Ramos (cell line): ENCODE measurements around the gene NR0B1.

Source experiments
- in situ Hi-C: fragments of 300-500 bp; cut with MboI; formaldehyde crosslinking; loops from one replicate; pipeline ENCODE4 v1.14.3; 2022; ENCODE audit warnings: low sequenced_read_pairs; ENCODE audit not compliant: unreplicated experiment

The NR0B1 gene

GRCh38 chrX:30309139-30309571 is at the start of gene NR0B1:
TSS of gene NR0B1 (minus strand) at chrX:30309390. CDS start at chrX:30309363, 27 bp downstream.
- in situ Hi-C loops, result no loop called here

DNA sequence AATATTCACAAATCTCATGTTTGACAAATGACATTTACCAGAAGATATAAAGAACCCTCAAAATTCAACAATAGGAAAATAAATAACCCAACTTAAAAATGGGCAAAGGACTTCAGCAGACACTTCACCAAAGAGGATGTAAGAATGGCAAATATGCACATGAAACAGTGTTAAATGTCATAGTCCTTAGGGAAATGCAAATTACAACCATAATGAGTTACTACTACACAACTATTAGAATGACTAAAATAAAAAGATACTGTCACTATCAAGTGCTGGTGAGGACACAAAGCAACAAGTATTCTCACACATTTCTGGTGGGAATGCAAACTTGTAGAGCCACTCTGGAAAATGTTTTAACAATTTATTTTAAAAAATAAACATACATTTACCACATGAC is 40.8 kb upstream of the NR0B1 start:
- in situ Hi-C loops, result no loop called here

DNA sequence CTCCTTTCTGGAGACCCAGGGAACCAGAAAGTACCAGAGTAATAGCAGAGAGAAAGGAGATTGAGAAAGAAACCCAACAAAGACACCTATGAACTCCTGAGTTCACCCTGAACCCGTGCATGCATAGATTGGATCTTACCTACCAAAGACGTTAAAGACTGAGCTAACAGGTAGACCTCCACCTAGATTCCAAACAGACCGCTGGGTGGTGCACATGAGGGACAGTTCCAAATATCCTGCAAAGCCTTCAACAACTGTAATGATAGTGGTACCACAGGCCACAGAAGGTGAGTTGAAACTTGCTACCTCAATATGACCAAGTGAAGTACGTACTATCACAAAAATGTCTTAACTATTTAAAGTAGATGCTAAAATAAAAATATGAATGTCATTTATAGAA is 34.0 kb upstream of the NR0B1 start:
- in situ Hi-C loops, result no loop called here

DNA sequence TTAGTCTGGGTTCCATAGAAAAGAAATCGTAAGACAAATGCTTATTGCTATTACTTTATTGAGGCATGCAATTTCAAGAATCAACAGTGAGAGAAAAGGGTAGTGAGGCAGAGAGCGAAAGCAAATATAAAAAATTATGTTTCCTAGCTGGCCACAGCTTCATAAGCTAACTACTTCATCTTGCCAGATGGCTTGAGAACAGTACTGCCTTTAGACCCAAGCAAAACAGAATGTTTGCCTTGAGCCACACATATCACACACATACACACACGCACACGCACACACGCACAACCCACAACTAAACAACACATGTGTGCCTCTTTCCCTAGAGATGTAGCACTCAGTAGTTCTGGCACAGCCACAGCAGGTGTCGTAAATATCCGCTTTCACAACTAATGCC is 31.6 kb upstream of the NR0B1 start:
- in situ Hi-C loops, result no loop called here

GRCh38 chrX:30327762-30328161 is 18.6 kb upstream of the NR0B1 start:
- in situ Hi-C loops, result no loop called here

DNA sequence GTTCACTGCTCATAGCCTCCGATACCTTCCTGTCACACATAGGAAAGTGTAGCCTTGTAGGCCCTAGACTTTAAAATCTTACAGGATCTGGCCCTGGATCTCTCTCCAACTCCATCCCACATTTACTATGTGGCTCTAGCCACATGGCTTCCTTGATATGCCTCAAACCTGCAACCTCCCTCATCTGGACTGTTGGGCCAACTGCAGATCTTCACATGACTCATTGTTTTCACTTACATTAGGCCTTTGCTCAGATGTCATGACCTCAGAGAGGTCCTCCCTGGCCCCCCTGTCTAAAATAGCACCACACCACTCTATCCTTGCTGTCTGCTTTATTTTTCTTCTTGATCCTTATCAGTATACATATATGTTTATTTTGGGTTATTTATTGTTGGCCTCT is 8.1 kb upstream of the NR0B1 start:
- in situ Hi-C loops, result no loop called here

GRCh38 chrX:30313322-30313721 is 4.1 kb upstream of the NR0B1 start:
- in situ Hi-C loops, result no loop called here

GRCh38 chrX:30312858-30313257 is 3.7 kb upstream of the NR0B1 start:
- in situ Hi-C loops, result no loop called here

DNA sequence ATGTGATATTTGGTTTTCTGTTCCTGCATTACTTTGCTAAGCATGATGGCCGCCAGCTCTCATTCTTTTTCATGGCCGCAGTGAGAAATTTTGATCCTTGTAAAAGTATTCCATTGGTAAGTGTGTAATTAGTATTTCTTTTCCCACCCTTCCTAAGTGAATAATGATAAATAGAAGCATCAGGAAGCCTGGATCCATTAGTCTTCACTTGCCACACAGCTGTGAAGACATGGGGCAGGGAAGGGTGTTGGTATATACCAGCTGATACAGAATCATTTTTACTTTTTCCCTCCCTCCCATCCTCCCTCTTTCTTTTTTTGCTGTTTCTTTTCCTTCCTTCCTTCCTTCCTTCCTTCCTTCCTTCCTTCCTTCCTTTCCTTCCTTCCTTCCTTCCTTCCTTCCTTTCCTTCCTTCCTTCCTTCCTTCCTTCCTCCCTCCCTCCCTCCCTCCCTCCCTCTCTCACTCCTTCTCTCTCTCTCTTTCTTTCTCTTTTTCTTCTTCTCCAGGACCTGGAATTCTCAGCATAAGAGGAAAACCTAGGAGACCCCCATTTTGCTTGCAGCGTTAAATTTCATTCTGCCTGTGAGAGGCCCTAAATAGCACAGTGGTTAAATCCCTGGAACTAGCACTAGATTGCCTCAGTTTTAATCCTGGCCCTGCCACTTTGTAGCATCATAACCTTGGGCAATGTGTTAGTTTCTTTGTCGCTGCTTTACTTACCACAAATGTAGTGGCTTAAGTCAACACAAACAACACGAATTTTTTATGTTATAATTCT is 1.4 kb upstream of the NR0B1 start:
- in situ Hi-C loops, result no loop called here

DNA sequence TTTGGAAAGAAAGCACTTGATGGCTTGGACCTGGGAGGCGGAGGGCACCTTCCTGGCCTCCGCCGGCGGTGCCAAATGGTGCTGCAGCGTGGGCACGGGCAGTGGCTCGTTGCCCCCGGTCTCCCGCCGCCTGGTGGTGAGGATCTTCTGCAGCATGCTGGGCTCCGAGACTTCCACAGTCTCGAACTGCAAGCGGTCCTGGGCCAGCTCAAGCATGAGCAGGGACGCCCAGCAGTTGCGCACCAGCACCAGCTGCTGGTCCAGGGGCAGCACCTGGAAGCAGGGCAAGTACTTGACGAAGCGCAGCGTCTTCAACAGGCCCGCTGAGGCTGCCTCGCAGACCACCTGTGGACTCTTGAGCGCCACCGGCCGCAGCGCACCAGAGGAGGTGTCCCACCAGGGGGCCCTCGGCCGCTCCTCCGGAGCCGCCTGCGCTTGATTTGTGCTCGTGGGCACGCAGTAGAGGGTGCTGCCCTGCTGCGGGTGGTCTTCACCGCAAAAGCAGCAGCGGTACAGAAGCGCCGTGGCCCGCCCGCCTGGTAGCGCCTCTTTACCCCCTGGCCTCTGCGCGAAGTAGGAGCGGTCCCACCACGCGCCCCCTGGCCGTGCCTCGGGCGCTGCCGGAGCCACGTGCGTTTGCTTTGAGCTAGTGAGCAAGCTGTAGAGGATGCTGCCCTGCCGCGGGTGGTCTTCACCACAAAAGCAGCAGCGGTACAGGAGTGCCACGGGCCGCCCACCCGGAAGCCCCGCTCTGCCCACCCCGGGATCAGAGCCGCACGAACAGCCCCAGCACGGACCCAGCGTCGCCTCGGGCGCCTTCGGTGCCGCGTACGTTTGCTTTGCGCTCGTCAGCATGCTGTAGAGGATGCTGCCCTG is 689 bp downstream of the NR0B1 start:
- in situ Hi-C loops, result no loop called here

- in situ Hi-C loops, result no loop called here
Observed at GRCh38 chrX:30307466-30307865, 1.7 kb downstream of the NR0B1 start.

GRCh38 chrX:30304866-30305265 is 4.3 kb downstream of the NR0B1 start:
- in situ Hi-C loops, result no loop called here

DNA sequence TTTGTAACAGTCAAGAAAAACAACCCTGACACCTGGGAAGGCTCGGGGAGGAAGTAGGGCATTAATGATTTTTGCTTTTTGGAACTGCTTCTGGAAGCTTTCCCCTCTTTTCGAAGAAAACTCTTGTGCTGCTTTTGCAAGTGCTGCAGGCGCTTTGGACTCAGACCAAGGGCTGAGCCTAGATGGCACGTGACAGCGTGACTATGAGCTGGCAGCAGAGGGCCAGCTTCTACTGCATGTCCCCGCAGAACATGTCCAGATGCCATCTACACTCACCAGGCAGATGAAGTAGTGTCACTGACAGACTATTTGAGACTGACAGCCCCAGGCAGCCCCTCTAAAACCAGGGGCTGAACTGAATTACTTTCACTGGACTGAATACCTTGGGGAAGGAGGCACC is 6.2 kb downstream of the NR0B1 start:
- in situ Hi-C loops, result no loop called here

DNA sequence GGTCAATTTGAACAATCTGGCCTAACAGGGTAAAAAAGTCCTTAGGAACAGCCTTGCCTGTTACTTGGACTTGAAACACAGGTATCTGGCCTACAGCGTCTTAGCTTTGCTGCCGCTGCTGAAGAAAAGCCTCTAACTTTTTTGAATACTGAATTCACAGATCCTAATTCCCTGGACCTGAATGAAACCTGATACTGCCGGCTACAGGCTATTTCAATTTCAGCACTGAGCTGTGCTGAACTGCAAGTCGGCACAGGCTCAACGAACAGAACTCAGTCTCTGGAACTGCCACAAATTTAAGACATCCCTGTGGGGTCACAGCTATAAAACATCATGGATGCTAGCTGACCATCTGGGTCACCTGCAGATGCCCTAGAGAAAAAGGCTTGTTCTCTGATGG is 7.2 kb downstream of the NR0B1 start:
- in situ Hi-C loops, result no loop called here

GRCh38 chrX:30301208-30301607 is 8.0 kb downstream of the NR0B1 start:
- in situ Hi-C loops, result no loop called here

DNA sequence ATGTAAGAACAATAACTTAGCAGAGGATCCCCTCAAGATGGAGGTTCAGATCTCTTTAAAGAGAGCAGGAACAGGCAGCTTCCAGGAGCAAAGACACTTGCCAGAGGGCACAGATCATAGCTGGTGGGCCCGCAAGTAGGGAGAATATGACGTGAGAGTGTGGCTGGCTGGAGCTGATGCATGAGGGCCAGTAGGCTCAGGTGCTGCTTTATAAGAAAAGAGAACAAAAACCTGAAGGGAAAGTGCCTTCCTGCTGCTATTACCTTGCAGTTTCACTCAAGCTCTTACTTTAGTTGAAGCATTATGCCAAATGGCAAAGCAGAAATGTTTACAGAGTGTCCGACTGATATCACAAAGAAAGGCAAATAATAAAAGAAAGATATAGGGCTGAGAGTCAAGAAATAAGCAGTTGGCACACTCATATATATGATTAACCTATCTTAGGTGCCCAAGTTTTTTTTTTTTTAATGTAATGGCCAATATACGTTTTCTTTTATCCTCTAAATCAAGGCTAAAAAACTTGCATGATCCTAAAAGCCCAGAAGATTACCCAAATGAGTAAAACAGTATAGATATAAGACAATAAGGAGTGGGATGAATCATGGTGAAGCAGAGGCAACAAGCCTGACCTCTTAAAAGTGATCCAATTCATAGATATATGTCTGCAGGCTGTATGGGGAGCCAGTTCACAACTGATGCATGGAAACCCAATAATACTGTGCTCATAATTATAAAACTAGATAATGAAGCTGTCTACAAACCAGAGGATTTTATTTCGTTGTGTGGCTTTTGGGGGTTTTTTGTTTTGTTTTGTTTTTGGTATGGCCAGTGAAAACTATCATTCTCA is 12.6 kb downstream of the NR0B1 start:
- in situ Hi-C loops, result no loop called here

DNA sequence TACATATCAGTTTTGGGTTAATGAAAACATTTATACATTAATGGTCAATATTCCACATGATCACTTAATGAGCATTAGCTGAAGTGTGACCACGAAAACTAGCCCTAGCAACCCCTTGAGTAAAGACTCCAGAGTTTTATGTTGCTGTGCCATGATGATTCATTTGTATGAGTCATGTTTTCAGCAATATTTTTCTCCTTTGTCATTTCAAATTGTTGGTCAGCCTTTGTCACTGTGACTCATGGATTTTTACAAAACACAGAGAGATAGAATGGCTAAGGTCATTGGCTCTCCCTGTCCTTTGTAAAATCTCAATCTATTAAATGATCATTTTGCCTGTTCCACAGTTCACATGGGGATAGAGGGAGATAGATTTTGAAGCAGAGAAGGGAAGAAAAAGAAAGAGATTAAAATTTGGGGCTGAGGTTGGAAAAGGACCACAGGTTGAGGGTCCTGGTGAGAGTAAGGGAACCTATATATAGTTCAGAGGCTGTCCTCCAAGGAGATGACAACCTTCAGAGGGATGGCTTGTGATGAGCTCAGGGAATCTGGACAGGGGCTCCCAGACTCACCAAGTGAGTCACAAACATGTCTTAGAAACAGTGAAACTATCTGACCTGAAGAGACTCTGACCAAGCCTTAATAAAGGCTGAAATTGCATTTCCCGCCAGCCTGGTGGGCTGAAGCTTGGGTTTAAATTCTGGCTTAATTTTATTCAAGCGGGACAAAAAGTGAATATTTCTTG is 25.6 kb downstream of the NR0B1 start:
- in situ Hi-C loops, result no loop called here

GRCh38 chrX:30282527-30282926 is 26.7 kb downstream of the NR0B1 start:
- in situ Hi-C loops, result no loop called here

DNA sequence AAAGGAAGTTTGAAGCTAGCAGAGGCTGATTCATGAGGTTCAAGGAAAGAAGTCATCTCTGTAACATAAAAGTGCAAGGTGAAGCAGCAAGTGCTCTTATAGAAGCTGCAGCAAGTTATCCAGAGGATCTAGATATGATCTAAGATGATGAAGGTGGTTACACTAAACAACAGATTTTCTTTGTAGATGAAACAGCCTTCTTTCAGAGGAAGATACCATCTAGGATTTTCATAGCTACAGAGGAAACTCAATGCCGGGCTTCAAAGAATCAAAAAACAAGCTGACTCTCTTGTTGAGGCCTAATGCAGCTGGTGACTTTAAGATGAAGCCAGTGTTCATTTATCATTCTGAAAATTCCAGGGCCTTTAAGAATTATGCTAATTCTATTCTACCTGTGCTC is 28.8 kb downstream of the NR0B1 start:
- in situ Hi-C loops, result no loop called here

- in situ Hi-C loops, result no loop called here
Observed at GRCh38 chrX:30278365-30278764, 30.8 kb downstream of the NR0B1 start.
